Measurements from ENCODE around the gene NOTCH4.

GRCh38 chr6:32189069-32189741, 34.7 kb downstream of the NOTCH4 start:
- TF ChIP-seq, protein P1, sequence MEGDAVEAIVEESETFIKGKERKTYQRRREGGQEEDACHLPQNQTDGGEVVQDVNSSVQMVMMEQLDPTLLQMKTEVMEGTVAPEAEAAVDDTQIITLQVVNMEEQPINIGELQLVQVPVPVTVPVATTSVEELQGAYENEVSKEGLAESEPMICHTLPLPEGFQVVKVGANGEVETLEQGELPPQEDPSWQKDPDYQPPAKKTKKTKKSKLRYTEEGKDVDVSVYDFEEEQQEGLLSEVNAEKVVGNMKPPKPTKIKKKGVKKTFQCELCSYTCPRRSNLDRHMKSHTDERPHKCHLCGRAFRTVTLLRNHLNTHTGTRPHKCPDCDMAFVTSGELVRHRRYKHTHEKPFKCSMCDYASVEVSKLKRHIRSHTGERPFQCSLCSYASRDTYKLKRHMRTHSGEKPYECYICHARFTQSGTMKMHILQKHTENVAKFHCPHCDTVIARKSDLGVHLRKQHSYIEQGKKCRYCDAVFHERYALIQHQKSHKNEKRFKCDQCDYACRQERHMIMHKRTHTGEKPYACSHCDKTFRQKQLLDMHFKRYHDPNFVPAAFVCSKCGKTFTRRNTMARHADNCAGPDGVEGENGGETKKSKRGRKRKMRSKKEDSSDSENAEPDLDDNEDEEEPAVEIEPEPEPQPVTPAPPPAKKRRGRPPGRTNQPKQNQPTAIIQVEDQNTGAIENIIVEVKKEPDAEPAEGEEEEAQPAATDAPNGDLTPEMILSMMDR (conservative IDR thresholded peaks at IDR 0.05; ENCODE audit: low read length) = no peak
- no peak for TF ChIP-seq EZH2phosphoT487 (IDR thresholded peaks at IDR 0.05; ENCODE audit: borderline replicate concordance)
